ENCODE results near the gene CRTC3. TPM values are rescaled to one million over a fixed set of nuclear protein-coding genes. Genes with fewer than 3 reads are reported as not detected.
A peak's percentile ranks its signal among the peaks of the same experiment; 100 is the strongest.

CRTC3 gene
- total and polyA plus RNA-seq, 2 of the 13 experiments (the other 11 are each of a cell fraction or from before 2014, with no cell fraction given) = 8.4 to 11.8 TPM

GRCh38 chr15:90489944-90490343 is 39.8 kb upstream of the CRTC3 start (continued):
- TF ChIP-seq HNRNPL (IDR thresholded peaks at IDR 0.05; ENCODE audit: low read depth, low read length) = no peak
- TF ChIP-seq ZNF264 (CRISPR knock-in tag; IDR thresholded peaks at IDR 0.05) = 0 out of 2 replicates have a peak, but pooled peaks have one; percentile 69
- no peak for TF ChIP-seq CCDC6 (CRISPR knock-in tag; IDR thresholded peaks at IDR 0.05)
- TF ChIP-seq RFXAP (CRISPR knock-in tag; IDR thresholded peaks at IDR 0.05; ENCODE audit: borderline replicate concordance) = no peak; the same call in 1 of the 2 replicates
- TF ChIP-seq NFRKB (IDR thresholded peaks at IDR 0.05) = no peak
- no peak for TF ChIP-seq XBP1 (CRISPR knock-in tag; IDR thresholded peaks at IDR 0.05)
- TF ChIP-seq ZNF597 (CRISPR knock-in tag; IDR thresholded peaks at IDR 0.05) = no peak
- TF ChIP-seq CEBPG (CRISPR knock-in tag; IDR thresholded peaks at IDR 0.05) = peak; percentile 85
- peak; percentile 91 for TF ChIP-seq JUND (CRISPR knock-in tag; IDR thresholded peaks at IDR 0.05)
- TF ChIP-seq KLF6 (CRISPR knock-in tag; IDR thresholded peaks at IDR 0.05) = peak; percentile 62; the same call in 1 of the 2 replicates
- no peak for TF ChIP-seq ARNT (IDR thresholded peaks at IDR 0.05)
- peak; percentile 94; the same call in 1 of the 2 replicates for TF ChIP-seq ZNF772 (CRISPR knock-in tag; IDR thresholded peaks at IDR 0.05)
- no peak for TF ChIP-seq SP140L (CRISPR knock-in tag; IDR thresholded peaks at IDR 0.05; ENCODE audit: borderline replicate concordance)
- peak; percentile 83; the same call in 1 of the 2 replicates for TF ChIP-seq SMAD3 (CRISPR knock-in tag; IDR thresholded peaks at IDR 0.05)
- TF ChIP-seq ZNF34 (CRISPR knock-in tag; IDR thresholded peaks at IDR 0.05; ENCODE audit: borderline replicate concordance) = no peak
- TF ChIP-seq ZNF670 (CRISPR knock-in tag; IDR thresholded peaks at IDR 0.05; ENCODE audit: borderline replicate concordance) = peak; percentile 76
- TF ChIP-seq RELA (CRISPR knock-in tag; IDR thresholded peaks at IDR 0.05) = no peak
- TF ChIP-seq TOPORS (CRISPR knock-in tag; IDR thresholded peaks at IDR 0.05) = peak; percentile 85; the same call in 1 of the 2 replicates
- peak; percentile 64 for TF ChIP-seq ZNF770 (CRISPR knock-in tag; IDR thresholded peaks at IDR 0.05)
- no peak for TF ChIP-seq SNRNP70 (IDR thresholded peaks at IDR 0.05; ENCODE audit: low read depth, low read length)
- peak; percentile 99 for TF ChIP-seq FOXJ3 (CRISPR knock-in tag; IDR thresholded peaks at IDR 0.05; ENCODE audit: borderline replicate concordance)
- peak; percentile 58; the same call in 1 of the 2 replicates for TF ChIP-seq ZBTB43 (CRISPR knock-in tag; conservative IDR thresholded peaks at IDR 0.05)
- no peak for TF ChIP-seq NFE2 (CRISPR knock-in tag; IDR thresholded peaks at IDR 0.05)
- 0 out of 2 replicates have a peak, but pooled peaks have one; percentile 49 for TF ChIP-seq ELF4 (CRISPR knock-in tag; IDR thresholded peaks at IDR 0.05; ENCODE audit: borderline replicate concordance)
- TF ChIP-seq TBX3 (IDR thresholded peaks at IDR 0.05; ENCODE audit: borderline replicate concordance) = peak; percentile 97
- peak; percentile 89; the same call in 1 of the 2 replicates for TF ChIP-seq STAT6 (CRISPR knock-in tag; IDR thresholded peaks at IDR 0.05; ENCODE audit: borderline replicate concordance)
